Right lobe of liver (tissue), 4 donors: ENCODE results near the gene WNT1.

Experiments used
- CTCF ChIP-seq, 4 donors: fragments of 200-600 bp in 3 of 4; fragments of 450-650 bp in 1 of 4; IDR thresholded peaks; one replicate each; pipeline versions ENCODE4 v1.5.1 to v1.8.0; 2016 to 2022; ENCODE audit warnings: antibody characterized with exemption in 4 of 4, mild to moderate bottlenecking in 2 of 4
- POLR2A ChIP-seq: fragments of 450-650 bp; IDR thresholded peaks from one replicate; pipeline ENCODE4 v1.6.1; 2017; ENCODE audit warnings: antibody characterized with exemption, mild to moderate bottlenecking
- donor health status: DM: no; HTN: no; CAD: no.
- donor health status: DM: no; HTN: no; CAD: no.
- donor health status: DM: no; HTN: yes; CAD: no.

GRCh38 chr12:48940181-48940580, 37.9 kb upstream of the WNT1 start:
- TF ChIP-seq CTCF (IDR thresholded peaks at IDR 0.05) (no peak), POLR2A (no peak)
